Suprapubic skin (tissue), 4 donors: ENCODE measurements around the gene TCTN2. TPM values are rescaled to one million over a fixed set of nuclear protein-coding genes. Genes with fewer than 3 reads are reported as not detected.

Experiments
- DNase-seq, 2 donors: peaks; one replicate each; pipeline ENCODE4 v3.0.0-alpha.2; 2019; ENCODE audit warnings: low spot score in 2 of 2
- H3K27ac ChIP-seq: fragments of 200-600 bp; sonication (generic); one replicate; pipeline ENCODE4 v1.5.1; 2019
- H3K27me3 ChIP-seq: fragments of 200-600 bp; sonication (generic); one replicate; pipeline ENCODE4 v1.5.1; 2019
- H3K36me3 ChIP-seq: fragments of 200-600 bp; sonication (generic); one replicate; pipeline ENCODE4 v1.5.1; 2019
- H3K4me1 ChIP-seq: fragments of 200-600 bp; sonication (generic); one replicate; pipeline ENCODE4 v1.5.1; 2019
- H3K4me3 ChIP-seq: fragments of 200-600 bp; sonication (generic); one replicate; pipeline ENCODE4 v1.5.1; 2019; ENCODE audit warnings: mild to moderate bottlenecking
- H3K9me3 ChIP-seq: fragments of 200-600 bp; sonication (generic); one replicate; pipeline ENCODE4 v1.5.1; 2019
- CTCF ChIP-seq, 2 donors: fragments of 200-600 bp in 1 of 2; fragments of 450-650 bp in 1 of 2; sonication (generic) in 1 of 2; IDR thresholded peaks; one replicate each; pipeline ENCODE4 v1.5.1; 2016 to 2019; ENCODE audit warnings: antibody characterized with exemption in 2 of 2, mild to moderate bottlenecking in 1 of 2, moderate library complexity in 1 of 2
- EP300 ChIP-seq: sonication (generic); formaldehyde crosslinking; IDR thresholded peaks from one replicate; pipeline ENCODE4 v1.6.1; 2017; ENCODE audit warnings: antibody characterized with exemption
- POLR2A ChIP-seq, 2 donors: fragments of 450-650 bp; IDR thresholded peaks; one replicate each; pipeline ENCODE4 v1.6.1; 2017; ENCODE audit warnings: antibody characterized with exemption in 2 of 2, mild to moderate bottlenecking in 2 of 2, moderate library complexity in 2 of 2
- POLR2AphosphoS5 ChIP-seq, 3 donors: sonication (generic); formaldehyde crosslinking; IDR thresholded peaks; one replicate each; pipeline ENCODE4 v1.6.1; 2017; ENCODE audit warnings: antibody characterized with exemption in 3 of 3
- WGBS: methylation state at CpG from one replicate; pipeline ENCODE4 v1.1.5; 2018; 5-methylcytosine and 5-hydroxymethylcytosine counted together
- total RNA-seq, 4 donors: library from RNA; depleted of rRNA; stranded (reverse); fragments of >200 nt; gene quantifications; one replicate each; pipeline ENCODE4 v1.1.0, GENCODE V29; 2016

TCTN2 gene
- total RNA-seq, 4 donors from 2014 or later = 10.2 to 31.9 (median 16.0) TPM

- Histone ChIP-seq H3K4me3 (no peak overlapping the region), H3K36me3 (peaks cover 87% of the 10 kb centered on the region), H3K27me3 (no peaks in the 10 kb centered on the region), H3K4me1 (no peaks in the 10 kb centered on the region), H3K9me3 (no peaks in the 10 kb centered on the region), H3K27ac (no peak overlapping the region)
- TF ChIP-seq POLR2AphosphoS5 (IDR thresholded peaks at IDR 0.05) = no peak
- no peak for TF ChIP-seq EP300
- no peak for TF ChIP-seq POLR2A (IDR thresholded peaks at IDR 0.05)
- TF ChIP-seq CTCF (IDR thresholded peaks at IDR 0.05) = no peak
- WGBS = 83% methylated on average over 10 of the region's 10 CpGs
- DNase-seq = no peak
Measured at GRCh38 chr12:123733229-123733628, 62.3 kb downstream of the TCTN2 start.

- DNase-seq = no peak
- no peaks in the 10 kb centered on the region for H3K4me1 ChIP-seq
- H3K36me3 ChIP-seq = peaks cover 91% of the 10 kb centered on the region
- H3K27ac ChIP-seq = no peak overlapping the region
- TF ChIP-seq POLR2AphosphoS5 (IDR thresholded peaks at IDR 0.05) (no peak), CTCF (IDR thresholded peaks at IDR 0.05) (no peak), EP300 (no peak), POLR2A (IDR thresholded peaks at IDR 0.05) (no peak)
- H3K27me3 ChIP-seq = no peaks in the 10 kb centered on the region
- no peaks in the 10 kb centered on the region for H3K9me3 ChIP-seq
- WGBS = 78% methylated on average over 5 of the region's 5 CpGs
- H3K4me3 ChIP-seq = no peak overlapping the region
Measured at GRCh38 chr12:123734268-123734667, 63.4 kb downstream of the TCTN2 start.

DNA sequence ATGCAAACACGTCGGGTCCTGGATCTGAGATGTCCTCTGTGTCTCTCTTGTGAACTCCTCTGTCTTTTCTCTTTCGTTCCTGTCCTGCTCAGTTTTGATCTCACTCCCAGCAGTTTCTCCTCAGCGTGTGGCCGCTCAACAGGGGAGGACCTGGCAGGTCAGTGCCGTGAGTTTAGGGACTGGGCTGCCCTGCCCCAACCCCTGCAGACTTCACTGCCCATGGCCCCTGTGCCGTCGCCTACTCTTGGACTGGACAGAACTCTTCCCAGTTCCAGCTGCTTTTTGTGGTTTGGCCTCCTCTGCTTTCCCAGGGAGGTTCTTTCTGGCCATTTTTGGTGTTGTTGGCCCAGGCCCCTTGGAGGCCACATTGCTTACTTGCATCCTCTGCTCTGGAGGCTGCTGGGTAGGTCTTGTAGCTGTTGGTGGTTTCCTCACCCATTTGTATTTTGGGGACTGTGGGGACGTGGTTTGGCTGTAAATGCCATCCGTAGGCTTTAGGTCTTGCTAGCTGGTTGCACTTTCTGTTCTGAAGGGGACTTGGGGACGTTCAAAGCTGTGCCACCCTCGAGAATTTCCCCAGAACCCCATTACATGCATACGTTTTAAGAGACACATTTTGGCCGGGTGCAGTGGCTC lies 71.1 kb downstream of the TCTN2 start:
- Histone ChIP-seq H3K27me3 (no peaks in the 10 kb centered on the region), H3K36me3 (peaks cover 93% of the 10 kb centered on the region), H3K27ac (no peak overlapping the region), H3K4me1 (no peaks in the 10 kb centered on the region), H3K4me3 (no peak overlapping the region), H3K9me3 (no peaks in the 10 kb centered on the region)
- no peak for DNase-seq
- WGBS = 91% methylated on average over 14 of the region's 14 CpGs
- no peak for TF ChIP-seq EP300
- no peak for TF ChIP-seq POLR2A (IDR thresholded peaks at IDR 0.05)
- no peak for TF ChIP-seq POLR2AphosphoS5 (IDR thresholded peaks at IDR 0.05)
- no peak for TF ChIP-seq CTCF (IDR thresholded peaks at IDR 0.05)

DNA sequence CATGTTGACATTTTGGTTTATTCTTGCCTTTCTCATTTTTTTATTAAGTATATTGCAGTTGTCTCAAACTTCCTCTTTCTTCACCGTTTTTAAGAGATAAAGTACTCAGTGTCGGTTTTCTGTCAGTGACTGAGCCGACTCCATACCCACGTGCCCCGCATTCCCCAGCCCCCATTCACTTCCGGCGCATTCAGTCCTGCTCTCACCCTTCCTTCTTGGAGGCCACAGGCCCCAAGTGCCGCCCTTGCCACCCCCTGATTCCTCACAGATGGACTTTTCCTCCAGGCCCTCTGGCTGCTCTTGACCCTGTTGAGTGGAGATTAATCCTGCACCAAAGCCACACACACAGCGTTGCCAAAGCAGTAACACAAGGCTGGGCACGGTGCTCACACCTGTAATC lies 72.1 kb downstream of the TCTN2 start:
- no peak for DNase-seq
- 80% methylated on average over 10 of the region's 10 CpGs for WGBS
- Histone ChIP-seq H3K27ac (no peak overlapping the region), H3K9me3 (no peaks in the 10 kb centered on the region), H3K4me3 (no peak overlapping the region), H3K27me3 (no peaks in the 10 kb centered on the region), H3K36me3 (peaks cover 91% of the 10 kb centered on the region), H3K4me1 (no peaks in the 10 kb centered on the region)
- TF ChIP-seq EP300 (no peak), CTCF (IDR thresholded peaks at IDR 0.05) (no peak), POLR2AphosphoS5 (IDR thresholded peaks at IDR 0.05) (no peak), POLR2A (IDR thresholded peaks at IDR 0.05) (no peak)

GRCh38 chr12:123744836-123745235 lies 73.9 kb downstream of the TCTN2 start:
- H3K4me1 ChIP-seq = no peaks in the 10 kb centered on the region
- WGBS = 79% methylated on average over 12 of the region's 12 CpGs
- H3K36me3 ChIP-seq = peaks cover 91% of the 10 kb centered on the region
- no peak overlapping the region for H3K4me3 ChIP-seq
- no peaks in the 10 kb centered on the region for H3K9me3 ChIP-seq
- no peak for TF ChIP-seq POLR2AphosphoS5 (IDR thresholded peaks at IDR 0.05)
- no peak for TF ChIP-seq EP300
- no peak for TF ChIP-seq POLR2A (IDR thresholded peaks at IDR 0.05)
- TF ChIP-seq CTCF (IDR thresholded peaks at IDR 0.05) = no peak
- no peak overlapping the region for H3K27ac ChIP-seq
- DNase-seq = no peak
- no peaks in the 10 kb centered on the region for H3K27me3 ChIP-seq
